ENCODE measurements around the gene NT5M.

NT5M gene

GRCh38 chr17:17303847-17304490 lies 796 bp downstream of the NT5M start:
- no peak for DNase-seq

GRCh38 chr17:17304521-17304985 lies 1.4 kb downstream of the NT5M start:
- DNase-seq, result no peak

DNA sequence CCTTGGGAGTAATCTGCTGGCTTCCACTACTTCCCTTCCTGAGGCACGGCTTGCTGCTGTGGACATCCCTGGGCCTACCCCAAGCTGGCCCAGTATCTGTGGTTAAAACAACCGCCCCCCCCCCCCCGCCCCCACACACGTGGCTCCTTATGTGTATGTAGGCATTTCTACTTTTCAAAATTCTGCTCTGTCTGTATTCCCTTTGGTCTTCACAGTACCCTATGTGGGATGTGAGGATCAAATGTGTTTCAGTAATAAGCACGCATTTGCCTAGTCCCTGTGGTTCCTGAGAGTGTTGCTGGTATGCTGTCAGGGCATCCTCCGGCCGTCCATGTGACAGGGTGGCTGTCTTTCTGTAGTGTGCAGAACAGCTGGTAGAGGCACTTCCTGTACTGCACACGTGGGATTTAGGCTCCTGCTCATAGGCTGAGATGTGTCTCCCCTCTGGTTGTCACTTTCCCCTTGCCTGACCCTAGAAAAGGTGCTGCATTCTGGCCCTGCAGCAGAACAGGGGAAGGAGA lies 2.2 kb downstream of the NT5M start:
- no peak for DNase-seq

GRCh38 chr17:17309356-17309755 lies 6.2 kb downstream of the NT5M start:
- no peak for DNase-seq

GRCh38 chr17:17313350-17313991 lies 10.3 kb downstream of the NT5M start:
- DNase-seq, result no peak

GRCh38 chr17:17314501-17315071 lies 11.4 kb downstream of the NT5M start:
- no peak for DNase-seq

DNA sequence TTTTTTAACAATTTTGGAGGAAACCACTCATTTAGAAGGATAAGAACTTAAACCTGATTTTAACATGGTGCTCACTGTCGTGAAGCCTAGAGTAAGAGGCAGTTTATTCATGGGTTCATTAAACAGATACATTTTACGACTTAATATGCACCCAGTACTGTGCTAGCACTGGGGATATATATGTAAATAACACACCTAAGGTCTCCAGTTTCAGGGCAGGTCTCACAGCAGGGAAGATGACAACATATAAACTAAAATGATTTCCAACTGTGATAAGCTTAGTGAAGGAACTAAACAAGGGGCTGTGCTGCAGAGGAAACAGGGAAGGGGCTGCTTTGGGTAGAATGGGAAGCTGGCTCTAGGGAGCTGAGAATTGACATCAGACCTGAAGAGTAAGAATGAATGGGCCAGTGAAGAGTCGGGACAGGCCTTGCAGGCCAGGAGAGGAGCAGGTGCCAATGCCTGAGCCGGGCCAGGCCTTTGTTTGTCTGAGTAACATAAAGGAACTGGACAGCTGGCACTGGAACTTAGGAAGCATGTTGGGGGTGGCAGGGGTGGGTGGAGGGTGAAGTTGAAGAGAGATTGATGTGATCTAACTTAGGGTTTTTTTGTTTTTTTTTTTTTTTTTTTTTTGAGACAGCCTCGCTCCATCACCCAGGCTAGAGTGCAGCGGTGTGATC lies 12.1 kb downstream of the NT5M start:
- no peak for DNase-seq

DNA sequence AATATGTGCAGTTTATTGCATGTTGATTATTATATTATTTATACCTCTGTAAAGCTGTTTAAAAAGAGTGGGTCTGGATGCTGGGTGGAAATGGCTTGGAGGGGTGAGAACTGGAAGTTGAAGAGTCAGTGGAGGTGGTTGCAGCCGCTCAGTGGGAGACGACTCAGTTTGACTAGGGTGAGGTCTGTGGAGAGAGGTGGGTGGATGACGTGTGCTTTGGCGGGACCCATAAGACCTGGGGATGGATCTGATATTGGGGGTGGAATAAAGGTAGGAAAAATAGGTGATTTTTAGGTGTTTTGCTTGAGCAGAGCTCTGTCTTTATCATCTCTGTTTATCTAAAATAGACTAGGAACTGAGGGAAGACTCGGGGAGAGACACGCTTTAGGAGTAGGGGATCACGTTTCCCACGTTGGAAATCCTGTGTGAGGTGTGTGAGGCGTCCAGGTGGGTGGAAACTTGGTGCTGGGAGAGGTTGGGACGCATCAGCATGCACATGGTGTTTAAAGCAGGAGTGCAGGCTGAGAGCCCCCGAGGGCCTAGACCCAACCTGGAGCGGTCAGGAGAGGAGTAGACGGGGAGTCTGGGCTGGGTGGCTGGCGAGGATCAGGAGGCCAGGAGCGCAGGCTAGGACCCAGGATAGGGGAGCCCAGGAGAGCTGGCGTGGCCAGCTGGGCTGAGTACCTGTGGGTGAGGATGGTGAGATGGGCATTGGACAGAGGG lies 17.2 kb downstream of the NT5M start:
- no peak for DNase-seq

- DNase-seq, result no peak
Observed at GRCh38 chr17:17320911-17321220, 17.7 kb downstream of the NT5M start.

GRCh38 chr17:17321356-17322025 lies 18.3 kb downstream of the NT5M start:
- DNase-seq, result no peak

DNA sequence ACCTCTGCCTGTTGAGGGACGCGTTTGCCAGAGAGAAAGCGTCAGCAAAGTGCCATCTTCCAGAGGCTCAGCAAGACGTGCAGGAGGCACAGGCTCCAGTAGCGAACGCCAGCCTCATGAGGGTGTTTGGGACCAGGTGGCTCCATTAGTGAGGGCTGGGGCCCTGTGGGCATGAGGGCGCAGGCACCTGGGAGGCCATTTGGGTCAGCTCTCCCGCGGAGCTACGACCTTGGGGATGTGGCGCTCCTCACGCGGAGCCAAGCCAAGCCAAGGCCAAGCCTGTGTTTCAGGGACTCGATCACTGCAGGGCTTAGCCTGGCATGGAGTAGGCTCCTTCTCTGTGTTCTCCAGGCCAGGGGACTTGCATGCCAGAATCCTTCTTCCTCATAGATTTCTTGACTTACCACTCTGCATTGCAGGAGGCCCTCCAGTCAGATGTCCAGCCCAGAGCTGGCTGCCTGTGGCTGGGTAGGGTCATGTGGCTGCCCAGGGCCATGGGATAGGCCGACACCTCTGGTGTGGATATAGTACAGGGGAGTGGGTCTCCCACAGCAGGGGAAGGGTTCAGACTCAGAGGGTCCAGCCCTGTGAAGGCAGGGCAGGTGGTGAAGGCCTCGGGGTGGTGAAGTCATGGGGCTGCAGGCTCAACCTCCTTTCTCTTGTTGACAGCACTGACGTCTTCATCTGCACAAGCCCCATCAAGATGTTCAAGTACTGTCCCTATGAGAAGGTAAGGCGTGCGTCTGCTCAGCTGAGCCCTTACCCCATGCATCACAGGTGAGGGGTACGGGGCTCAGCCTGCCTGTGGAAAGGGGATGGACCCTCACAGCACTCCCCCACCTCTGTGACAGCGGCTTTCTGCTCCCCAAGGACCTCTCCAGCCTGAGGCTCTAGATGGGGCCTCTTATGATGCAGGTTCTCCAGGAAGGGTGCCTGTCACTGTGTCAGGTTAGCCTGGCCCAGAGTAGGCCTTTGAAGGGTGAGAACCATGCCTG lies 19.6 kb downstream of the NT5M start:
- no peak for DNase-seq

DNA sequence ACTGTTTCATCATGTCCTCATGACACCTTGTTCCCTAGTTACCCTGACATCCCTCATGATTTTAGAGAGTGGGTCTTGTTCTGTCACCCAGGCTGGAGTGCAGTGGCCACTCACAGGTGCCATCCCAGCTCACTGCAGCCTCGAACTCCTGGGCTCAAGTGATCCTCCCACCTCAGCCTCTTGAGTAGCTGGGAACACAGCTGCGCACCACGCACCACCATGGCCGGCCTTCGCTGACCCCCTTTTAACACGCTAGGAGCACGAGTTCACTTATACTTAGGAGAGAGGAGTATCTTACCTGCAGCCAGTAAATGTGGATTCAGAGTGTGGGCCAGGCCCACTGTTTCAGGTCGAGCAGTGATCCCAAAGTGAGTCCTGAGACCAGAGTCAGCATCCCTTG lies 21.4 kb downstream of the NT5M start:
- DNase-seq, result no peak

GRCh38 chr17:17325228-17325627 lies 22.1 kb downstream of the NT5M start:
- DNase-seq, result no peak

DNA sequence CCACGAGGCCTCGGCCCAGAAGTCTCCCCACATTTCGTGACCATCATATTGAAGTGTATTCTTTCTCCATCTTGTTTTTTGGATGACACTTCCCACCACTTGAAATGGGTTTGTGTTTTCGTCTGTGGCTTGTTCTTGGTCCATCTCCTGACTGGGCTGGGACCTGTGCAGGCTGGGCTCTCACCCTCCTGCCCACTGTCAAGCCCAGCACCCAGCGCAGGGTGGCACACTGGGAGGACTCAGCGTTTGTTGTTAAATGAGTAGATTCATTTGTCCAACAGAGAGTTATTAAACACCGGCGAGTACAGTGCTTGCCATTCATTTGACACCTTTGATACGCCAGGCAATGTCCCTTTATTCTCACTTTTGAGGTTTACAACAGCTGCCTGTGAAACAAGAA lies 22.6 kb downstream of the NT5M start:
- DNase-seq, result no peak

- no peak for DNase-seq
Observed at GRCh38 chr17:17326275-17326875, 23.2 kb downstream of the NT5M start.

- no peak for DNase-seq
Observed at GRCh38 chr17:17328251-17328650, 25.1 kb downstream of the NT5M start.

GRCh38 chr17:17341452-17341851 lies 38.3 kb downstream of the NT5M start:
- DNase-seq, result no peak

DNA sequence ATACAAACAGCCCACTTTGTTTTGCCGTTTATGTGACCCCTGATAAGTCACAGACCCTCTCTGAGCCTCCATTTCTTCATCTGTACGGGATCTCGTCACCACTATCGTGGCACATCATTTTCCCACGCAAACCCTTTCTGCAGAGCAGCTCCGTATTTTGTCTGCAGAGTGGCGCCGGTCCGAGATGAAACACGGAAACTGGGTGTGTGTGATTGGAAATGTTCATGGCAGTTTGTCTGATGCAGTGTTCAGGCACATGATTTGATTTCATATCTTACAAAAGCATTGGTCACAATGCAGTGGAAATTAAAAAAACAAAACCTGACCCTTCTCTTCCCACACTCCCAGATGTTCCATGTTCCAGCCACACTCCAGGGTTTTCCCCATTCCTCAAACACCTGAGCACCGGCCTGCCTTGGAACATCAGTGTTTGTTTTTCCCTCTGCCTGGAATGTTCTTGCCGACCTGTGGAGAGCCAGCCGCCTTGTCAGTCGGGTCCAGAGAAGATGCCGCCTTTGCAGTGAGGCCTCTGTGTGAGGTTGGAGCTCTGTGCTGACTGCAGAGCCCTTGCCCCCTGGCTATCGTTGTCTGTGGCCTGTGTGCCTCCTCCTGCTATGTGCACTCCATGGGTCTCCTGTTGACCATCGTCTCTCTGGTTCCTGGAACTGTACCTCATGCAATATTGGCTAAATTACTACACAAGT lies 39.2 kb downstream of the NT5M start:
- no peak for DNase-seq

DNA sequence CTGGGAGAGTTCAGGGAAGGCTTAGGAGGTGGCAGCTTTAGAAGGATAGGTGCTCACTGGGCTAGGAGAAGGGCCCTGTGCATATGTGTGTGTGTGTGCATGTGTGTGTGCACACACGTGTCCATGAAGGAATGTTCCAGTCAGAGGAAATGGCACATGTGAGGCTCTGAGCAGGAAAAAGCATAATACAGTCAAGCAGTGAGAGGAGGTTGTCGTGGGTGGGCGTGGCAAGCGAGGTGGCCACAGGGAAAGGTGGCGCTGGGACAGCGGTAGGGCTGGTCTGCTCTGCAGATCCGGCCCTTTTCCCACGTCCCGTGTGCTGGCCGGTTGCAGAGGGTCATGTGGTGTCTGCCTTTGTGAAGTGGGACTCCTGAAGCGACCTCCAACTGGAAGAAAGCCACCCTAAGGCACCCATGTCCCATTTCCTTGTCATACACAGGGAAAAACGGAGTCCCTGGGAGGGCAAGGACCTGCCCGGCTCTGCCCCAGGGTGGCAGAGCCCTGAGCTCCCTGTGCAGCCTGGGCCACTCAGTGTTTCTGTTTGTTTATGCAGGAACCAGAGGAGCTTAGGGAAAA lies 40.1 kb downstream of the NT5M start:
- no peak for DNase-seq

Data from NCI-H446 (cell line).